HG02938 (cell line): ENCODE measurements around the gene MMD.
"Not testable (repeated sequence)": the region's sequence is repeated elsewhere in the genome, so short reads cannot be mapped to it uniquely, and the experiment has no call there.

Source experiments
- ATAC-seq: cut with Tn5 transposase; IDR thresholded peaks from one replicate; pipeline ENCODE4 v1.9.1; 2021; ENCODE audit warnings: mild to moderate bottlenecking, moderate library complexity; ENCODE audit not compliant: unreplicated experiment

MMD gene

DNA sequence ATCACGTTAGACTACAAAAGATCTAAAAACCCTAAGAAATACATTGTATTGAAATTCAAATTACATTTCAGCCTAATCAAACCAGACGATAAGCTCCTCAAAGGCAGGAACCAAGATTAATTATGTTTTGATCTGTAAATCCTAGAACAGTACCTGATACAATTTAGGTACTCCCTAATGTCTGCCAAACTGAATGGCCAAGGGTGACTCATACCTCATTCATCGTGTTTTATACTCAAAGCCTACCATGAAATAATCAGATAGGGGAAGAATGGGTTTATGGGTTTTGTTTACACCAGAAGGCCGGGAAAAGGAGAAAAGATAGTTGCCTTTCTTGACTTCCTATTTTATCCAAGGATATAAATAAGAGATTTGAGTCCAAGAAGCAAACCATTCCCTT lies 19.3 kb downstream of the MMD start:
- ATAC-seq = no peak

DNA sequence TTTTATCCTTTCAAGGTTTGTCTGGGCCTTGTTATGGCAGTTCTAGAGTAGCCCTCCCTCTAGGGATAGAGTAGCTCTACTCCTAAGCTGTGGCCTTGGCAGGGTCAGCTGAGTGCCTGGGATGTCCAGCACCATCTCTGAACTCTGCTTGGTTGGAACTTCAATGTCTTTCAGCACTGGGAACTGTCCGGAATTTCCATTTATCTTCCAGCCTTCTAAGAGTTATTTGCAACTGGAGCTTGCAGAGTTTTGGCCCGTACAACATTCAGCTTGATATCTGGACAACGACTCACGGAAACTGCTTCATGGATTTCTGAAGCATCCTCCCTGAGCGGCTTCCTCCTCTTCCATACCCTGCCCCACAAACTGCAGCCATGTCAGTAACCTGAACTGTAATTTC lies 22.9 kb downstream of the MMD start:
- no peak for ATAC-seq

DNA sequence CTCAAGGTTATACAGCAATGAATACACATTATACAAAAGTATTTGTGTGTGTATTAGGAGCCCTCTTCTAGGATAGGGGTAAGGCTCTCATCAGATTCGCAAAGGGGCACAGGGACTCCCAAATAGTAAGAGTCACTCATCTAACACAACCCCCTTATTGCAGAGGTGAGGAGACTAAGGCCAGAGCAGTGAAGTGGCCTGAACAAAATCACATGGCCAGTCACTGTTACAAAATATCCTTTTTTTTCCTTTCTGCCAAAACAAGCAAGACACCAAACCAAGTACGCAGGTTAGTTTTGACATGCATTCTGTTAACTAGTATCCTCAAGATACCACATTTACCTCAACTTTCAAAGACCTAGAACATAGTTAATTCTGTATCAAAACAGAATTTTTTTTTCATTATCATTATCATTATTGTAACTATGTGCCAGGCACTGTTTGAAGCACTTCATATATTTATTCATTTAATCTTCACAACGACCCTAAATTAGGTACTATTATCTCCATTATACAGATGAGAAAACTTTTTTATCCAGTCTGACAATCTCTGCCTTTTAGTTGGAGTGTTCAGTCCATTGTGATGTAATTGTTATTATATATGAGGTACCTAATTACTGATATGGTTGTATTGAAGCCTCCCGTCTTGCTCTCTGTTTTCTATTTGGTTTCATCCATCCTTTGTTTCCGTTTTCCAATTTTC lies 25.7 kb downstream of the MMD start:
- ATAC-seq = no peak

DNA sequence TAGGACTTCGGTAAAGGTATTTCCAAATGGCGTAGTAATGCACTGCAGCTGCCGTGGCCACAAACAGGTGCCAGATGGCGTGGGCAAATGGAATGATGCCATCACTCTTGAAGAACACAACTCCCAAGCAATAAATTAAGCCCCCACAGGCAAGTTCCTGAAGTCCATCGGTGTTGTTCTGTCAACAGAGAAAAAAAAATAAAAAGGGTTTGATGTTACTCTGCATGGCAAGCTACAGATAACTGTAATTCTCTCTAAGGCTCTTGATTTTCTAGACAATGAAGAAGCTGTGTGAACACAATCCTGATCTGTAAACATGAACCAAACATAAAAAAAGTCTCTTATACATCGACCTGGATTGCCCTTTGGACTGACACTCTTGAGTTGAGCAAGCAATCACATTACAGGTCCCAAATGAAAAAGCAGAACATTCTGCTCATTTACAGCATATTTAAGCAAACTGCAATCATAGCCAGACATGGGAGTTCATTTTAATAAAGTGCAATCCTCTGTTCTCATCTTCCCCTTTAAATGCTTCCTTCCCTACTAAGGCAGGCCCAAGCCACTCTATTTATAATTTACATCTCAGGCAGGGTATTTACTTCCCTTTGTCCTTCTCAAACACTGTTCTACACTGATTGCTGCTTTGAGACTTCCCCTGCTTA lies 27.1 kb downstream of the MMD start:
- ATAC-seq = no peak

DNA sequence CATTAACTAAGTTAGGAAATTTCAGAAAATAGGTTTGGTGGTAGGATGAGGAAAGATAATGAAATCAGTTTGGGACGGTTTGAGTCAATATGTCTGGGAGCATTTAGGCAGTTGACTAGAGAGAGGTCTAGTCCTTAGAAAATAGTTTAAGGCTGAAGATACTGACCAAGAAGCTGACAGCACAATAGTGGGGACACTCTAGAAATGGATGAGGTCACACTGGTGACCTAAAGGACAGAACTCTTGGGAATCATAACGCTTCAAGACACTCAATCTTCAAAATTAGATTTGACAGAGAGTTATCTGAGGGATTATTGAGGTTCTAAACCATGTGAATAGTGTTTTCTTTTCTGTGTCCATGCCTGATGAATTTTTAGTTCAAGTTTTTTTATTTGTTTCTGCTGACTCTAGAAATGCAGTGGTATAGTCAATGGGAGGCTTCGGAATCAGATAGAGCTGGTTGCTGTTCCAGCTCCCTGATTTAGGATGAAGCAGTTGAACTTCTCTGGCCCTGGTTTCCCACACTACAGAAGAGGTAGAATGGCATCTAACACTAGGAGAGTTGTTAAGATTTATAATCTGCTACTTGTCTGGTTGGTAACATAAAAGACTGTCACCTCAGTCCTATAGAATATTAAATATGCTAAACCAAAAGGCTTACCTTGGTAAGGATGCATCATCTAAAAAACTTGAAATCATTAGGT lies 29.7 kb downstream of the MMD start:
- ATAC-seq = no peak

DNA sequence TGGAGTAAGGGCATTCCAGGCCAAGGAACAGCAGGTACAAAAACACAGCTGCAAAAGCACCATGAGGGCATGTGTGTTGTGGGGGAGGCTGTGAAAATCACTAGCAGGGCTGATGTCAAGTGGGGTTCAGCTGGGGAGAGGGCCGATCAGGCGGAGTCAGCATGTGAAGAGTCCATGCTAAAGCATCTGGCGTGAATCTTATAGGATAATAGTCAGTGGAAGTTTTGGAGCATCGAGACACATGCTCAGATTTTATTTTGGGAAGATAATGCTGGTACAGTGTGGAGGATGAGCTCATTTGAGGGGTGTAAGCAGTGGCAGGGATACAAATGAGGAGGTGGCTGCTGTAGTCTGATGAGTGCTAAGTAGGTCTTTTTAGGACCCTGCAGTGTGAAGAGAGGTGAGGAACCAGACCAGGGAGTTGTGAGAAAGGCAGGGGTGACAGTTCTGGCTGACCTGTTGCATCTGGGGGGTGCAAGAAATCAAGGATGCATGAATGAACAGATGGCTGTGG lies 30.3 kb downstream of the MMD start:
- ATAC-seq = no peak

DNA sequence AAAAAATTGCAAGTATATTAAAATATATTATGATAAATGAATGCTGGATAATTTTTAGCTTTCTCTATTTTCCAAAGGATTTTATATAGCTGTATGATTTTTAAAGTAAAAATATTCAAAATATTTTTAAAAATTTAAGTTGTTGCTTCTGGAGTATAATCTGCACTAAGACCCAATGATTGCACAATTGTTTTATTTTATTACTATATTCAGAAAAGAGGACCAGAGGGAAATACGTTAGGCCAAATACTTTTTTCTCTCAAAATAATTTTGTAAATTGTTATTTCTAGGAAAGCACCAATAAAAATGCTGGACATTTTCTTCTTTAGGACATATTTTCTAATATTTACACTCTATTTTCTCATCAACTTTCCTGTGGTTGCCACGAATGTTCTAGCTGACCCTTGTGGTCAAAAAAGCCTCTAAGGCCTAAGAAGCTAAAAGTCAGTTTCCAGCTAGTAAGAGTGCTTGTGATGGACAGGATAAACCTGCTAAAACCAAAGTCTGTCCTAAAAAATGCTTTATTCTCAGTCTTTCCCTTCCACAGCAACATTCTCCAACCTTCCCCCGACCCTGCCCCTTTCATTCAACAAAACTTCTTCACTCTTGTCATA lies 31.2 kb downstream of the MMD start:
- ATAC-seq = no peak

DNA sequence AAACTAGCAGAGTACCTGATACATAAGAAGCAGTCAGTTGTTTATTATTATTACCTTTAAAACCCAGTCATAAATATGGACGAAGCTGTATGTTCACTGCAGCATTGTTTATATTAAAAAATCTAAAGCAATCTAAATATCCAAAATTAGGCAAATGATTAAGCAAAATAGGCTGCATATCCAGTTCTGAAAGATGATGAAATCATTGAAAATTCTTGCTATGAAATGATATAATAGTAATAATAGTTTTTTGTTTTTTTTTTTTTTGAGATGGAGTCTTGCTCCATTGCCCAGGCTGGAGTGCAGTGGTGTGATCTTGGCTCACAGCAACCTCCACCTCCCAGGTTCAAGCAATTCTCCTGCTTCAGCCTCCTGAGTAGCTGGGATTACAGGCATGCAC lies 31.9 kb downstream of the MMD start:
- not testable (repeated sequence) for ATAC-seq

DNA sequence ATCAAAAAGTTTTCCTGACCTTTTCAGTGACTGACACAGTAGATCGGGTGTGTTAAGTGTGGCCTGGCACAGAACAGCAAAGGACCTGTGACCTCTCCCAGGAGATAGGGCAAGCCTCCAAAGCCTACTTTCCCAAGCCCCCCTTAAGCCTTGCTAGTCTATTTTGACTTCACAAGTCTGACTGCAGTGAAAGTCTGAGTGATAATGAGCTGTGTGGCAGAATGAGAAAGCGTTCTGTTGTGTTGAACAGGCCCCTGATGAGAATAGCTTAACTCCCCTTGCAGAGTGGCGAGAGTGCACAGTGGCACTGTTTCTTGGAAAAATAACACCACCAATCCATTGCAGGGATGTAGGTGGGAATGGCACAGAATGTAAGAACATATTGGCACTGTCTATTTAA lies 32.8 kb downstream of the MMD start:
- no peak for ATAC-seq

DNA sequence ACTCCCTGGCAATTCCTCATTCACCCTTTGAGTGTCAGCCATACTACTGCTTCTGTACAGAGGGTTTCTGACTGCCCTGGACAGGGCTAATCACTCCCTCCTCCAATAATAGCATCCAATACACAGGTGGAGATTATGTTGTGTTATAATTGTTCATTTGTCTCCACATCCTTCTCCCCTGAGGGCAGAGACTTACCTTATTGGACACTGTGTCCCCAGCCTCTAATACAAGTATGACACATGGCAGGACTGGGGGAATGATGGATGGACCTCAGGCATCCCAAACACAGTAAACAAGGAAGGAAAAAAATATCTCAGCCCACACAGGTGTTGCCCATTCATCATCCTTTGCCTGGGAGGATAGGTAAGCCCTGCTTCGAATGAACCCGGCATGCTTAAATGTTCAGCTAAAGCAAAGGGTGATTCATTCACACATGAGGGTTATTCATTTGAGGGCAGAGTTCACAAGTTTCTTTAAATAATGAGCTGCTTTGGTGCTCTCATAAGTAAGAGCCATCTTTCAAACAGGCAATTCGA lies 34.8 kb downstream of the MMD start:
- no peak for ATAC-seq

DNA sequence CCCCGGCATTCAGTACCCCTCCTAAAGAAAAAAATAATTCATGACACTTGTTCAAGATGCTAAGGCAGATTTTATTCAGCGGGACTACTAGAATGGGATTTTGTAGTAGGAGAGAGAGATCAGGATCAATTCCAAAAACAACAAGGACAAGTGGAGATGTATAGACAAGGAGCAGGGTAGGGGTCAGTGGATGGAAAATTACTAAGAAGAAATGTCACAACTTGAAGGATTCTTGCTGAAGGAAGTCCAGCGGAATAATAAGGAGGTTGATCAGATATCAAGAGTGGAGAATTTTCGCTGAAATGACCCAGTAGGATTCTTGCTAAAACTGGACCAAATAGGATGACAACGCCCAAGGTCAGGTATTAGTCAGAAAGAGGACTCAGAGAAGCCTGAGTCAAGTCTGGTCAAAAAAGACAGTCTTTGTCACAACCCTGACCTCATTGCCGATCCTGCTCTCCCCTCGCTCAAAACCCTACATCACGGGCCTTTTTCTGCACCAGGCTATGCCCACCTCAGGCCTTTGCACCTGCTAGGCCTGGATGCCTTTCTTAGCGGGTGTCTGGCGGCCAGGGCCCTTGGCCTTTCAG lies 36.9 kb downstream of the MMD start:
- ATAC-seq = no peak

DNA sequence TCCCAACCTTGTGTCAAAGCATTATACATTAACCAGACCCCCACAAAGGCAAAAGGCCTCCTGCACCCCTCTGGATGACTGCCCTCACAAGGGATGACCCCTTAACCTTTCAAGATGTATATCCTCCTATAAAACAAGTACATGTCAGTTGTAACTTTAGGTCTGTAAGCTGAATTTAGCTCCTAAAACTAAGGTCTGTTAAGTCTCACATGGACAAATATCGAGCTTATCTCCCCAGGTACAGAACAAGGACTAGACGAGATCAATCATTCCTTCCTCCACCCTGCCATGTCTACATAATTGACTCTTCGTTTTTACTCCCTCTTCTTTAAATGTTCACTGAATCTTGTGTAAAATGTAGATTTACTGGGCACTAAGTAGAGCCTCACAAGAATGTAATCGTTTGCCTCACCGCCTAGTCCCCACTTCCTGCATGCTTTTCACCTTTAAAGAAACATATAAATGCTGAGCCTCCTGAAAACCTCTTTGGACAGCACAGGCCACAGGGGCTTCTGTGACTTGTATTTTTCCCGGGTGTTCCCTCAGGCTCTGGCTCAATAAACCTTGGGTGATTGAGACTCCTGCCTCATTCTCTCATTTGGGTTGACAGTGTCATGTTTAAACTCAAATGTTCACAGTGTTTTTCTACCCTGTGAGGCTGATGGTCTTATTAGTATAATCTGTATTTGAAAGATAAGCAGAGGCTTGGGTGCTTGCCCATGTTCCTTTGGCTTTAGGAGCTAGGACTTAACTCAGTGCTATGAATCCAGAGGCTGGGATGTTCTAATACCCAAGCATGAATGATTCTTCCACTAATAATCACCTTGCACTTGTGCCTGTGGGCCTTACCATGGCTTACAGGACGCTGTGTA lies 37.6 kb downstream of the MMD start:
- ATAC-seq = no peak

DNA sequence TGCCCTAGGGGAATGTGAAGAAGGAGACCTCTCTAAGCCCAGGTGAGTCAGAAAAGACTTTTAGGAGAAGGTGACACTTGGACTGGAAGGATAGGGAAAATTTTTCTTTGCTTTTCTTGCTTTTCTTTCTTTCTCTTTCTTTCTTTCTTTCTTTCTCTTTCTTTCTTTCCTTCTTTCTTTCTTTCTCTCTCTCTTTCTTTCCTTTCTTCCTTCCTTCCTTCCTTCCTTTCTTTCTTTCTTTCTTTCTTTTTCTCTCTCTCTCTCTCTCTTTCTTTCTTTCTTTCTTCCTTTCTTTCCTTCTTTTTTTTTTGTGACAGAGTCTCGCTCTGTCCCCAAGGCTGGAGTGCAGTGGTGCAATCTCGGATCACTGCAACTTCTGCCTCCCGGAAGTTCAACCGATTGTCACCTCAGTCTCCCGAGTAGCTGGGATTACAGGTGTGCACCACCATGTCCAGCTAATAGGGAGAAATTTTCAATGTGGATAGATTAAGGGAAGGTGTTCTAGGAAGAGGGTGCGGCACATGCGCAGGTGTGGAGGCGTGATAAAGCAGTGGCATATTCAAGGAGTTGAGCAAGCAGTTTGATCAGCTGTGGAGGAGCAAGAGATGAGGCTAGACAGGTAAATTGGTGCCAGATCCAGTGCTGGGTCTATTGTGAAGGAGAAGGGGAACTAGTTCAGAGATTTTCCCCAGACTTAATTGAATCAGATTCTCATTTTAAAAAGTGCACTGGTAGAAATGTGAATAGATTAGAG lies 40.4 kb downstream of the MMD start:
- no peak for ATAC-seq

DNA sequence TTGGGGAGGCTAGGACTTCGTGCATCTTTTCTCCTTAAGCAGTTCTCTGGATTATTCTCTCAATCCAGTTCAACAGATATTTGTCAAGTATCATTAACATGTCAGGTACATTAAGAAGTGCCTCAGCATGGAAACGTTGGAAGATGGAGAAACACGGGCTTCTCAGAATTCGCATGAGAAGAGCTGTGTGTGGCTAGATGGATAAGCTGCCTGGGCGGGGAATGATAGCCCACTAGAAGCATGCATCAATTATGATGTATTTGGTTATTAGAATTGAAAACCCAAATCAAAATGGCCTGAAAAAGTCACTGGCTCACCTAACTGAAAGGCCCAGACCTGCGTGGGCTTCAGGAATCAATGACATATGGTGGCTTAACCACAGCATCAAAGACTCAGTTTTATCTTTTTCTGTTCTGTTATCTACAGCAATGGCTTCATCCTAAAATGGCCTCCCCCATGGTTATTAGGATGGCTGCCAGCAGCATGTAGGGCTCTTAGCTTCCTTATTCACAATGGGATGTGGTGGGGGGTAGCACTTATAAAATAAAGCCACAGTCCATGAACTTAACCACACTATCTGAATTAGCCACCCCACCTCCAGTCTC lies 43.9 kb downstream of the MMD start:
- no peak for ATAC-seq

DNA sequence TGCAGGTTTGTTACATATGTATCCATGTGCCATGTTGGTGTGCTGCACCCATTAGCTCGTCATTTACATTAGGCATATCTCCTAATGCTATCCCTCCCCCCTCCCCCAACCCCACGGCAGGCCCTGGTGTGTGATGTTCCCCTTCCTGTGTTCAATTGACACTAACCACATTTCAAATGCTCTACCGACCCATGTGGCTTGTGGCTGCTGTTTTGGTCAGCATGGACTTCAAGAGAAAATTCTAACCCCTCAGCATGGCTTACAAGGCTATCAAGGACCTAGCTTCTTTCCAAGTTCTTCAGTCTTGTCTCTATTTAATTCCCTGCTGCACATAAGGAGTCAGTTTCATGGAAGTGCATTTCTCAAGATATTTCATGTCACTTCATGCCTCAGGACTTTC lies 52.9 kb downstream of the MMD start:
- no peak for ATAC-seq

DNA sequence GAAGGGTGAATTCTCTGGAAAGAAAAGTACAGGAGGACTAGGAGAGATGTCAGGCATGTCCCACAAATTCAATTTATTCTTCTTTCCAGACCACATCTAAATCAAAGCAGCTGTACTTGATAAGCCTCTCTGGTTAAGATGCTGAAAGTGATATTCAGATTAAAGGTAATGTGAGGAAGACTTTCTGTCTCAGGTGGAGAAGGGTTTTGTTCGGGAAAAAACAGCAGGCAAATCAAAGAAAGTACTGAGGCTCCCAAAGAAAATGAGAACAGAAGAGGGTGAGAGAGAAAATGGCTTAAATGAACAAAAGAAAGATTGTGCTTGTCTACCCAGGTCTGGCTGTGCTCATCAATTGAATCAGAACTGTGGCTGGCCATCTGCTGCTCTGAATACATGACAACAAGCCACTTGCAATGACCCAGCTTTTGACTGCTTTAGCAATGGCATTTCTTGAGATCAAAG lies 55.6 kb downstream of the MMD start:
- ATAC-seq = no peak

DNA sequence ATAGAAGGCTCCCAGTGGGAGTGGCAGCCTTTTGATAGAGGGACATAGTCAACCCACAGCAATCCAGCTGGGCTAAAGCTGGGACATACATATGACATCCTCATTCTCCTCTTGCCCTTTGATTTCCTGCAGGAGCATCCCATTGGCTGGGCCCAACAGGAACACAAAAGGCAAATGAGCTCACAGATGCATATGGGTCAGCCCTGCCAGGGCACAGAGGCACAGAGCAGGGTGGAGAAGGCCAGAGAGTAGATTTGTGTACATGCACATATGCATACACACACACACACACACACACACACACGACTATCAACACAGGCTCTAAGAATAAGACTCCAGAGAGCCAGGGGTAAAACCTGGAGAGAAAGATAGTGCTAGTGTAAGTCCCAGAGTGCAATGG lies 58.6 kb downstream of the MMD start:
- ATAC-seq = no peak

DNA sequence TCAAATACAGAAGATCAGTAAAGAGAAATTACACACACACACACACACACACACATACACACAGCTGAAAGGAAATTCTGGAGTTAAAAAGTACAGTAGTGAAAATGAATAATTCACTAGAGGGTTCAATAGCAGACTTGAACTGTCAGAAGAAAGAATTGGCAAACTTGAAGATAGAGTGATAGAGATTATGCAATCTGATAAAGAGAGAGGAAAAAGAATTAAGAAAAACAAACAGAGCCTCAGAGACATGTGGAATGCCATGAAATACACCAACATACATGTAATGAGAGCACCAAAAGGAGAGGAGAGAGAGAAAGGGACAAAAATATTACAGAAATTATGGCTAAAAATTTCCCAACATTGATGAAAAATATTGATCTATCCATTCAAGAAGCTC lies 60.7 kb downstream of the MMD start:
- ATAC-seq = no peak
